Activated B cell treated with CpG ODN at 0.5 μM for 24 hours (primary cell): ENCODE measurements around the gene FAT1. TPM values are rescaled to one million over a fixed set of nuclear protein-coding genes. Genes with fewer than 3 reads are reported as not detected.

Experiments used
- ATAC-seq: fragments of 200-7000 bp; cut with Tn5 transposase; one replicate; pipeline ENCODE4 v1.10.0; 2021; ENCODE audit warnings: low read depth, mild to moderate bottlenecking, moderate library complexity
- CTCF ChIA-PET: fragments of 350-600 bp; sonication (Branson Sonifier 250); formaldehyde crosslinking; loops from one replicate; lab custom pipeline; 2021; ENCODE audit warnings: antibody characterized with exemption; lab: Charles Lee
- POLR2A ChIA-PET: fragments of 350-600 bp; sonication (Branson Sonifier 250); formaldehyde crosslinking; loops from one replicate; lab custom pipeline; 2021; ENCODE audit warnings: antibody characterized with exemption; lab: Charles Lee
- DNase-seq: peaks from one replicate; pipeline ENCODE4 v3.0.0; 2022
- H3K27ac Mint-ChIP-seq: one replicate; pipeline ENCODE4 v1.8.0; 2020; ENCODE audit warnings: mixed read lengths
- H3K27me3 Mint-ChIP-seq: one replicate; pipeline ENCODE4 v1.8.0; 2021; ENCODE audit warnings: mixed read lengths
- H3K36me3 Mint-ChIP-seq: one replicate; pipeline ENCODE4 v1.8.0; 2021; ENCODE audit warnings: low read depth, mixed read lengths
- H3K4me1 Mint-ChIP-seq: one replicate; pipeline ENCODE4 v1.8.0; 2021; ENCODE audit warnings: mixed read lengths
- H3K4me3 Mint-ChIP-seq: one replicate; pipeline ENCODE4 v1.8.0; 2020; ENCODE audit warnings: mild to moderate bottlenecking, mixed read lengths
- H3K9me3 Mint-ChIP-seq: one replicate; pipeline ENCODE4 v1.8.0; 2020; ENCODE audit warnings: mixed read lengths
- intact Hi-C: fragments of 100-400 bp; cut with micrococcal nuclease; formaldehyde crosslinking; loops from one replicate; pipeline ENCODE4 v1.15.1; 2024
- total RNA-seq: library from RNA; stranded (reverse); gene quantifications from 2 replicates; pipeline ENCODE4 v1.2.3, GENCODE V29; 2022
- TF ChIP-seq, protein P1 (sequence below): fragments of 200-600 bp; IDR thresholded peaks from one replicate; pipeline ENCODE4 v1.8.0; 2022; ENCODE audit warnings: antibody characterized with exemption, mild to moderate bottlenecking

The FAT1 gene
- total RNA-seq, 1 donor from 2014 or later, result not detected

- DNase-seq (no peak), ATAC-seq (no peak)
- ChIA-PET CTCF (no interaction called here), POLR2A (no interaction called here)
- TF ChIP-seq, protein P1, sequence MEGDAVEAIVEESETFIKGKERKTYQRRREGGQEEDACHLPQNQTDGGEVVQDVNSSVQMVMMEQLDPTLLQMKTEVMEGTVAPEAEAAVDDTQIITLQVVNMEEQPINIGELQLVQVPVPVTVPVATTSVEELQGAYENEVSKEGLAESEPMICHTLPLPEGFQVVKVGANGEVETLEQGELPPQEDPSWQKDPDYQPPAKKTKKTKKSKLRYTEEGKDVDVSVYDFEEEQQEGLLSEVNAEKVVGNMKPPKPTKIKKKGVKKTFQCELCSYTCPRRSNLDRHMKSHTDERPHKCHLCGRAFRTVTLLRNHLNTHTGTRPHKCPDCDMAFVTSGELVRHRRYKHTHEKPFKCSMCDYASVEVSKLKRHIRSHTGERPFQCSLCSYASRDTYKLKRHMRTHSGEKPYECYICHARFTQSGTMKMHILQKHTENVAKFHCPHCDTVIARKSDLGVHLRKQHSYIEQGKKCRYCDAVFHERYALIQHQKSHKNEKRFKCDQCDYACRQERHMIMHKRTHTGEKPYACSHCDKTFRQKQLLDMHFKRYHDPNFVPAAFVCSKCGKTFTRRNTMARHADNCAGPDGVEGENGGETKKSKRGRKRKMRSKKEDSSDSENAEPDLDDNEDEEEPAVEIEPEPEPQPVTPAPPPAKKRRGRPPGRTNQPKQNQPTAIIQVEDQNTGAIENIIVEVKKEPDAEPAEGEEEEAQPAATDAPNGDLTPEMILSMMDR, result no peak
- no peak overlapping the region for H3K27ac Mint-ChIP-seq
- H3K4me3 Mint-ChIP-seq, result no peak overlapping the region
- intact Hi-C loops, result no loop called here
- peaks cover 12% of the 10 kb centered on the region for H3K27me3 Mint-ChIP-seq
- no peaks in the 10 kb centered on the region for H3K4me1 Mint-ChIP-seq
- no peaks in the 10 kb centered on the region for H3K36me3 Mint-ChIP-seq
- peaks cover 2% of the 10 kb centered on the region for H3K9me3 Mint-ChIP-seq
Measured at GRCh38 chr4:186557486-186557885, 166.2 kb downstream of the FAT1 start.

DNA sequence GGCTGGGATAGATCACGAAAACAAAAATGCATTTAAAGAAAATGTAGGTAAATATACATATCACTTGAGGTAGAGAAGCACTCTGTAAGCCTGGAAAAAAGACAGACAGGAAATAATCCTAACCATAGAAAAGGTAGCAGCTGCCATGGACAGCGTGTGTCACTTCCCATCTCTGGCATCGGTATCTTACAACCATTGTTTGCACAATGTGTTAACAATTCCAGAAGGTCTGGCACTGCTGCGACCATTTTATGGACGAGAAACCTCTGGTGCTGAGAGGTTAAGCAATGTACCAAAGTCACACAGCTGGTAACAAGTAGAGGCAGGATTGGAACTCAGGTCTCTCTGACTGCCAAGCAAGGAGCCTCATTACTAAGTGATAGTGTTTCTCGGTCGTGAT is 166.6 kb downstream of the FAT1 start:
- ATAC-seq (no peak), DNase-seq (no peak)
- no peaks in the 10 kb centered on the region for H3K36me3 Mint-ChIP-seq
- POLR2A ChIA-PET, result no interaction called here
- TF ChIP-seq, protein P1, result no peak
- no peak overlapping the region for H3K27ac Mint-ChIP-seq
- no peak overlapping the region for H3K4me3 Mint-ChIP-seq
- peaks cover 2% of the 10 kb centered on the region for H3K9me3 Mint-ChIP-seq
- H3K4me1 Mint-ChIP-seq, result no peaks in the 10 kb centered on the region
- peaks cover 12% of the 10 kb centered on the region for H3K27me3 Mint-ChIP-seq
- intact Hi-C loops, result no loop called here
- CTCF ChIA-PET, result no interaction called here

- ATAC-seq, result no peak
- no peak within 1 kb of the TSS for H3K4me3 Mint-ChIP-seq
- CTCF ChIA-PET, result no interaction called here
- no peaks in the 10 kb centered on the region for H3K36me3 Mint-ChIP-seq
- H3K9me3 Mint-ChIP-seq, result no peaks in the 10 kb centered on the region
- intact Hi-C loops, result no loop called here
- TF ChIP-seq, protein P1, result no peak
- H3K4me1 Mint-ChIP-seq, result no peaks in the 10 kb centered on the region
- H3K27me3 Mint-ChIP-seq, result peaks cover 12% of the 10 kb centered on the region
- DNase-seq, result no peak
- POLR2A ChIA-PET, result no interaction called here
- no peak within 1 kb of the TSS for H3K27ac Mint-ChIP-seq
Measured at GRCh38 chr4:186554914-186555827, 168.5 kb downstream of the FAT1 start, which contains the start of gene MTNR1A. Gene MTNR1A, minus strand, starts transcription at chr4:186555567. Its CDS starts 202 bp downstream, at chr4:186555365.

- Mint-ChIP-seq H3K36me3 (no peaks in the 10 kb centered on the region), H3K9me3 (no peaks in the 10 kb centered on the region), H3K27me3 (peaks cover 12% of the 10 kb centered on the region), H3K4me1 (no peaks in the 10 kb centered on the region), H3K27ac (no peak overlapping the region), H3K4me3 (no peak overlapping the region)
- ChIA-PET CTCF (no interaction called here), POLR2A (no interaction called here)
- TF ChIP-seq, protein P1, result no peak
- no peak for DNase-seq
- intact Hi-C loops, result no loop called here
- no peak for ATAC-seq
Measured at GRCh38 chr4:186554539-186554913, 169.1 kb downstream of the FAT1 start.

DNA sequence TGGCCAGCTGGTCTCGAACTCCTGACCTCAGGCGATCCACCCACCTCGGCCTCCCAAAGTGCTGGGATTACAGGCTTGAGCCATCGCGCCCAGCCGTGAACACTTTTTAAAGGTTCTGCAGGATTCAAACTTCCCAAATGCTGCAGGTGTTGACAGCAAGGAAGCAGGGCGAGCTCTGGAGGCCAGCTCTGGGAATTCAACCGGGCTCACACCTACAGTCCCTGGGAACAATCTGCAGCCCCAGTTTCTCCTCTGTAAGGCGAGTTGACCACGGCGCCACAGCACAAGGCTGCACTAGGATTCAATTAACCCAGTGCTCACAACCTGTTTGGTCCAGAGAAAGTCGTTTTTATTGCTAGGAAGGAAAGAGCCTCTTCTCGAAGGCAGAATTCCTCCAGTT is 169.9 kb downstream of the FAT1 start:
- intact Hi-C loops, result no loop called here
- ChIA-PET CTCF (no interaction called here), POLR2A (no interaction called here)
- ATAC-seq, result no peak
- Mint-ChIP-seq H3K9me3 (no peaks in the 10 kb centered on the region), H3K4me1 (no peaks in the 10 kb centered on the region), H3K27me3 (peaks cover 12% of the 10 kb centered on the region), H3K27ac (no peak overlapping the region), H3K4me3 (no peak overlapping the region), H3K36me3 (no peaks in the 10 kb centered on the region)
- no peak for DNase-seq
- TF ChIP-seq, protein P1, result no peak
